ENCODE measurements around the gene DBF4B.

DNA sequence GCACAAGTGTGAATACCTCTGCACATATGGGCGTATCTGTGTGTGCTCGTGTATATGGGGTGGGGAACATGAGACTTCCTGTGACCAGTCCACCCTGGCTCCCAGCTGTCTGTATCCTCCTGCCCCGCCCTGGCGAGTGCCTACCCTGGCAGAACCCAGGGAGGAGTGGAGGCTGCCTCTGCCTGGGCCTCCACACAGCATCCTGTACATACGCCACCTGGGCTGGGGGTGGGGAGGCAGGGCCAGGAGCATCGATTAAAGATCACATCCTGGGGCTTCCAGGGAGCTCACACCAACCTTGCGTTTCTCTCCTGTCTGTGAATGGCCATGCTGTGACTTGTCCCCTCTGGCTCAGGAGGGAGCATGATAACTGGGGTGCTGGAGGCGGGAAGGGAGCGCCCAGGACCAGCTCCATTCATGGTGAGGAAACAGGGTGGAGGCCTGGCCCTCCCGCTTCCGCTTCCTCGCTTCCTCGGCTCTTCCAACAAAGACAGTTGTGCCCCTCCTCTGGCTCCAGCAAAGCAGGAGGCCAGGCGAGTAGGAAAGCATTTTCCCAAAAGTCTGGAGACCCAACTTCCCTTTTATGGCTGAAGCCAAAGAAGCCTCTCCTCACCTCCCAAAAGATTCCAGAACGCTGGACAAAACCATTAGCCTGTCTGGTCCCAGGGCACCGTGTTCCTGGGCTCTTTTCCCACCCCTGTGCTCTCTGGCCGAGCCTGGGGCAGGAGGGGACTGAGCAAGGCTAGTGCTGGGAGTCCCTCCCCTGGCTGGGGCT, 73.3 kb downstream of the DBF4B start:
- TF ChIP-seq CTCF (IDR thresholded peaks at IDR 0.05) = no peak
- TF ChIP-seq POLR2A (IDR thresholded peaks at IDR 0.05) = no peak
